ENCODE measurements around the gene HOXC11. TPM values are rescaled to one million over a fixed set of nuclear protein-coding genes. Genes with fewer than 3 reads are reported as not detected.
A peak's percentile ranks its signal among the peaks of the same experiment; 100 is the strongest.

Gene HOXC11
- total RNA-seq, 1 experiment from 2014 or later, result 1.0 TPM

GRCh38 chr12:53984901-53985691 lies 12.2 kb downstream of the HOXC11 start, which contains the start of gene HOXC10:
Gene HOXC10 (plus strand): TSS chr12:53985146. CDS start chr12:53985260, 114 bp downstream.
- peak; percentile 92 for DNase-seq (ENCODE audit: low spot score)

DNA sequence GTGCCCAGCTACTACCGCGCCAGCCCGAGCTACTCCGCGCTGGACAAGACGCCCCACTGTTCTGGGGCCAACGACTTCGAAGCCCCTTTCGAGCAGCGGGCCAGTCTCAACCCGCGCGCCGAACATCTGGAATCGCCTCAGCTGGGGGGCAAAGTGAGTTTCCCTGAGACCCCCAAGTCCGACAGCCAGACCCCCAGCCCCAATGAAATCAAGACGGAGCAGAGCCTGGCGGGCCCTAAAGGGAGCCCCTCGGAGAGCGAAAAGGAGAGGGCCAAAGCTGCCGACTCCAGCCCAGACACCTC lies 12.7 kb downstream of the HOXC11 start:
- no peak for DNase-seq (ENCODE audit: low spot score)

DNA sequence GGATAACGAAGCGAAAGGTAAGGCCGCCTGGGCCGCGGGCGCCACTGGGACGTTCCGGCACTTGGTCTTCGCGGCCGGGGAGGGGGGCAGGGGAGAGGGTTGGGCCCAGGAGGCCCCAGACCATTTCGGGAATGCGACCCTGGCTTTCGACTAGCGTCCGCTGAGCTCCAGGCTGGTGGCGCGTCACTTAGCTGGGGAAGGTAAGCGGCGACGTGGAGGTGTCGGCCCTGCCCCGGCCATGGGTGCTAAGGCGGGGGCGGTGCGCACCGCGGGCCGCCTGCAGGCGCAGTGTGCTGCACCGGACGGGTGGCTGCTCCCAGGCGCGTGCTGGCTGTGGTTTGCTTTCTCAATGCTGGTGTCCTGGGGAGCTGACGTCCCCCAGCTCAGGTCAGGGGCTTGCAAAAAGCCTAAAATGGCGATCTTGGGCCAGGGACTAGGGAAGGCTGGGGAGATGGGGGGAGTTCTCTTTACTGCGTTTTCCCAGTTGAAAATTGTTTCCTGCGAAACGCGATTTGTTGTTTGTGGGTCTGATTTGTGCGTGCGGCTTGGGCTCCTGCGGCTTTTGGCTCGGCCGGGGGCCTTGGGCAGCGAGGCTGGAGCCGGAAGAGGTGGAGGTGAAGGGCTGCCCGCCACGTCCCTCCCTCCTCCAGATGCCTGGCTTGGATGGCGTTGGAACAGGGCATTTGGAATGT lies 13.2 kb downstream of the HOXC11 start:
- no peak for DNase-seq (ENCODE audit: low spot score)

DNA sequence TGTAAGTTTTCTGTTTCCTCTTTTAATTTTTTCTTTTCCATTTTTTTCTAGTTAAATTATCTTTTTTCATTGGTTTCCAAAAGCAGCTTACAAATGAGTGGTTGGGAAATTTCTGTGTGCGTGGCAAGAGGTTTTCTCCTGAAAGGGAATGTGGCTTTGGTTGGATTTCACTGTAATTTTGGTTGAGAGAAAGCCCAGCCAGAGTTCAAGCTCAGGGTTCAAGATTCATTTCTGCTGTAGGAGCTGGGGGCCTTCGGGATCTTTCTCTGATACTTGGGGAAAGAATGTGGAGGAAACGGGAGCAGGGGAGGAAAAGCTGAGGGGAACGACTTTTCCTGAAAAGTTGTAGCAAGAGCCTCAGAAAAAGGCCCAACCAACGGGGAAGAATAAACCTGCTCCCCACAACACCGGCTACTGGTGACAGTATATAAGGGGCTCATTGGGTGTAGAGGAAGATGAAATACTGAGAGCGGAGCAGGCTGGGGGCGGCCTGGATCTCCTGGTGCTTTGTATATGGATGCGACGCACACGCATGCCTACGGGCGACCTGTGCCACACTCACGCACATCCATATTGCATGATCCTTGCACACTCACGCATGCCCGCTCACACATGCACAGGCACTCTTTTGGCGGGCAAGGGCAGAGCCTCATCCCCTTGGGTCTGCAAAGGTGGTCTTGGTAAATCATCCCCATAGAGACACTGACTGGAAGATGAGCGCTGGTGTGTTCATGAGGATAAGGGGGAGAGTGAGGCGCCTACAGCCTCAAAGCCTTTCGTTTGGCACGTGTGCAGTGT lies 14.0 kb downstream of the HOXC11 start:
- DNase-seq (ENCODE audit: low spot score), result no peak

GRCh38 chr12:53987787-53988230 lies 14.9 kb downstream of the HOXC11 start:
- DNase-seq (ENCODE audit: low spot score), result no peak

GRCh38 chr12:53988541-53989226 lies 15.8 kb downstream of the HOXC11 start:
- no peak for DNase-seq (ENCODE audit: low spot score)

GRCh38 chr12:53989227-53990113 lies 16.5 kb downstream of the HOXC11 start:
- no peak for DNase-seq (ENCODE audit: low spot score)

DNA sequence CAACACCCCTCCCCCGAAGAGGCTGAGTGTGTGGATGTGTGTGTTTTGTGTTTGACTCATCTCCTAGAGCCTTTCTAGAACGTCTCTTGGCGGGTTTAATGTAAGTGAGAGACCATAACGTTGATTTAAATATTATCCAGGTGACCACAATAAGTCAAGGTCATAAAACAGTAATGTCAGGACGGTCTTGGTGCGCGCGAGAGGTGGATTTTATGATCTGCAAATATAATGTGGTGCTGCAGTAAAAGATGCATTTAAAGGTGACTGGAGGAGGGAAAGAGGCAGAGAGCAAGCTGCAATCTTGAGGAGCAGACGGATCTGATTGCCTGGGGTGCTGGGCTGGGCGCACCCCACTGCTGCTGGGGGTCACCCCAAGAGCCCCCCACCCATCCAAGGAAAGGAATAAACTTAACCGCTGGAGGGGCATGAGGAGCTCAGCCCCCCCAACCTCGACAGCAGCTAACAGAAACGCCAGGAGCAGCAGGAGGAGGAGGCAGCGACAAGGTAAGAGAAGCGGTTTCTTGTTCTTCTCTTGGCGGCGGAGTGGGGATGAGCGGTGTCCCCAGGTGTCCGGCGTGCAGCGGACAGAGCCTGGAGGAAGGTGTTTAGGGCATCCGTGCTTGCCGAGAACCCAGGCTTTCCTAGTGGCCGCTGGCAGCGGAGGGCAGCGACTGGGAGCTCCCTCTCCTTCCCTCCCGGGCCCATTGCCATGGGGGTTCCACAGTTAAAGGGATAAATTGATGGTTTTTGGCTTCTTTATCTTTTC lies 17.6 kb downstream of the HOXC11 start:
- no peak for DNase-seq (ENCODE audit: low spot score)

DNA sequence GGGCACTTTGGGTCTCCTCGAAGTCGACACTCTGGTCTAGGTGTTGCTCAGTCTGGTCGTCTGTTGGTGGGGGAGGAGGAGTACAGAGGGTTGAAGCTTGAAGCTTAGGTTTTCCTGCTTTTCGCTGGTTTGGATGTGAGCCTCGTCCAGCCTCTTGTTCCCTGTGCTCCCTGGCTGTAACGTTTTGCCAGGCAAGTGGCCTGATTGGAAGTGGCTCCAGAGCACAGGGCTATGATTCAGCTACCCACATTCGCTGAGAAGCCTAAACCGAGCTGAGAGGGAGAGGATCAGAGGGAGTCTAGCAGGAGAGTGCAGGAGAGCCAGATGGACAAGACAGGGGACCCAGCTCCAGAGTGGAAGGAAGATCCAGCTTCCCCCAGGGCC lies 18.1 kb downstream of the HOXC11 start:
- no peak for DNase-seq (ENCODE audit: low spot score)

DNA sequence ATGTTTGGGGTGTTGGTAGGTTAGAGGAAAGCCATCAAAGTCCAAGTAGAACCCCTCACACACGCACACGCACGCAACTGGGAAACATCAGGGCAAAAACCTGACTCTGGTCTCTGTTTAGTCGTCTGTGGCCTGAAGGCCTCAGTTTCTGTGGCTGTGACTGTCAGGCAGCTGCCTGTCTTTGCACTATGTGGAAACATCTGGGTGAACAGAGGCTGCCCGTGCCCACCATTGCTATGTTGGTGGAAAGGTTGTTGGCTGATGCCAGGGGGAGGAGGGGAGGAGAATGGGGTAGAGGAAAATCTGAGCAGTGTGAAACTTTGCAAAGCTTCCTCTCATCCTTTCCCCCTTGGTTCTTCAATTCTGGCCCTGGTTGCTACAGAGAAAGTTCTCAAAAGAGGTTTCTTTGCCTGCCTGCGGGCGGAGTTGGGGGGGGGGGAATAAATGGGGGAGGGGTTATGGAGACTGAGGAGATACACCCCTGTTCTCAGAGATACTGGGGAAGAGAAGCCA lies 19.5 kb downstream of the HOXC11 start:
- DNase-seq (ENCODE audit: low spot score), result no peak

DNA sequence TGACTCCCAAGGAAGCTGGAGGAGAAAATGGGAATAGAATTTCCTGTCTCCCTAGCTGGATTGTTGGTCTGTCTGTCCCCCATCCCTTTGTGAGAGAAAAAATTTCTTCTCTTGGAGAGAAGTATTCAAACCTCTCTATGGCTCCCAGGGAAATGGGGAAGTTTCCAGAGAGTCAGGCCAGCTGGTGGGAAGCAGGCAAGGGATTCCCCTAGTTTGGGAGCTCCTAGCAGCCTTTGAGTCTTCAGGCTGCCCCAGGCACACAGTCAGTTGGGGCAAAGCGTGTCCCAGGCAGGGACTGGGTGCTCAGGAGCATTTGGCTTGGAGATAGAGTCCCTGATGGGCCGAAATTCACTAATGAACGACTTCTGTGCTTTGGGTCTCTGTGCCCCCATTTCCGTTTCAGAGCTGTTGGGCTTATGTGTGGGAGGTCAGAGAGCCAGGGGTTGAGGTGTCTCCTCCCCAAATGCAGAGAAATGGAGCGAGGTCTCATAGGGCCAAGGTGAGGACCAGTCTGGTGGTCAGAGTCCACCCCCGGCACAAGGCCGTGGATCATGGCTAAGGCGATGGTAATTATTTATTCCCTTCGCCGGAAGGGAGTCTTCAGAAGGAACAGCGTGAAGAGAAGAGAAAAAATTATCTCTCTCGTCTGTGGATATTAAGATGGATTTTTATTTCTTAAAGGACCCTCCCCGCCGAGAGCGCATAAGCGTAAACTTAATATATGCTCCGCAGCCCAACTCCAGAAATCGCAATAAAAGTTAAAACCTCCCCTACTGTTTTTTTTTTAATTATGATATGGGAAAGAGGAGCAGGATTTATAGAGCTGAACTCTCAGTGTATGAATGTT lies 20.5 kb downstream of the HOXC11 start:
- no peak for DNase-seq (ENCODE audit: low spot score)

GRCh38 chr12:53994009-53994263 lies 21.0 kb downstream of the HOXC11 start:
- no peak for DNase-seq (ENCODE audit: low spot score)

GRCh38 chr12:53994264-53995001 lies 21.5 kb downstream of the HOXC11 start:
- DNase-seq (ENCODE audit: low spot score), result no peak

DNA sequence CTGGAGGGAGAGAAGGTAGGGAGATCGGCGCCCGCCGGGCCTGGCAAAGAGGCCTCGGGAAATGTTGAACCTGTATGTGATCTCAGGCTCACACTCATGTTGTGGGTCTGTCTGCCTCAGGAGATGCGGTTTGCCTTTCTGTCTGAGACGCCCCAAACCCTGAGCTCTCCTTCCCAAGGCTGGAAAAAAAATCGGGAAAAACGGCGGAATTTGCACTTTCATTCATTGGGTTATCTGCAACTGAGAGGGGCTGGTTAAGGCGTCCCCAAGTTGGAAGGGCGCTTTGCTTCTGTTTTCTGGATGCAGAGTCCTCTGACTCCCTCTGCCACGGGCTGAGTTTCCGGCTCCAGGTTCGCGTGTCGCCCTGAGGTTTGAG lies 22.1 kb downstream of the HOXC11 start:
- DNase-seq (ENCODE audit: low spot score), result no peak

DNA sequence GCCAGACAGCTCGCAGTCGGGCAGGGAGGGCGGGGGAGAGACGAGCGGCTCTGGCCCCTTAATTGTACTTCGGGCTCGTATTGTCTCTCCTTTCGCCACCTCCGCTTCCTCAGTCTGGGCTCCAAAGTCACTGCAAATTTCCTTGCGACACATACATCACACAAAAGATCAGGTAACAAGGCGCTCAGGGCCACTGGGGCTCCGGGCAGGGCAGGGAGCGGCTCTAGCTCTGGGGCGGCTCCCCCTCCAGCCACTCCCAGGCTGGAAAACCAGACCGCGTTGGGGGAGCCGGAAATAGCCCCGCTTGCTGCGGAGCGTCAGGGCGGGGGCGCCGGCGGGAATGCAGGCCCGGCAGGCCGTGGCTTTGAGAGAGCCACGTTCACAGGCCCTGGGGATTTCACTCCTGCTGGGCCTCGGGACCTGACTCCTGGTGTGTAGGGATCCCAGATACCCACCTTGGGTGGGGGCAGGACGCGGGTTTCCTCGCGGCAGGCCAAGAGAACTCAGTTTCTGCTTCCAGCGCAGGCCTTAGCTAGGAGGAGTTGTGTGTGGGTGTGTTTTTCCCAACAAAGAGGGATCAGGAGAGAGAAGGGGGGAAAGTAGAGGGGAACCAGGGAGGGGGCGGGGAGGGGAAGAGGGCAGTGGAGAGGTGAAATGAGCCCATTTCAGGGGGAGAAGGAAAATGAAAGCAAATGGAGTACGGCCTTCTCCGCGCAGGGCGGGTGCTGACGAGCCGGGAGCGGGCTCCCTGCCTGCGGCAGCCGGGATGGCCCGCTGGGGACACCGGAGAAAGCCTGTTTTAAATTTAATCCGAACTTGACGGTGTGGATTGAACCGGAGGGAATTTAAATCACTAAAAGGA lies 22.7 kb downstream of the HOXC11 start:
- DNase-seq (ENCODE audit: low spot score), result no peak

DNA sequence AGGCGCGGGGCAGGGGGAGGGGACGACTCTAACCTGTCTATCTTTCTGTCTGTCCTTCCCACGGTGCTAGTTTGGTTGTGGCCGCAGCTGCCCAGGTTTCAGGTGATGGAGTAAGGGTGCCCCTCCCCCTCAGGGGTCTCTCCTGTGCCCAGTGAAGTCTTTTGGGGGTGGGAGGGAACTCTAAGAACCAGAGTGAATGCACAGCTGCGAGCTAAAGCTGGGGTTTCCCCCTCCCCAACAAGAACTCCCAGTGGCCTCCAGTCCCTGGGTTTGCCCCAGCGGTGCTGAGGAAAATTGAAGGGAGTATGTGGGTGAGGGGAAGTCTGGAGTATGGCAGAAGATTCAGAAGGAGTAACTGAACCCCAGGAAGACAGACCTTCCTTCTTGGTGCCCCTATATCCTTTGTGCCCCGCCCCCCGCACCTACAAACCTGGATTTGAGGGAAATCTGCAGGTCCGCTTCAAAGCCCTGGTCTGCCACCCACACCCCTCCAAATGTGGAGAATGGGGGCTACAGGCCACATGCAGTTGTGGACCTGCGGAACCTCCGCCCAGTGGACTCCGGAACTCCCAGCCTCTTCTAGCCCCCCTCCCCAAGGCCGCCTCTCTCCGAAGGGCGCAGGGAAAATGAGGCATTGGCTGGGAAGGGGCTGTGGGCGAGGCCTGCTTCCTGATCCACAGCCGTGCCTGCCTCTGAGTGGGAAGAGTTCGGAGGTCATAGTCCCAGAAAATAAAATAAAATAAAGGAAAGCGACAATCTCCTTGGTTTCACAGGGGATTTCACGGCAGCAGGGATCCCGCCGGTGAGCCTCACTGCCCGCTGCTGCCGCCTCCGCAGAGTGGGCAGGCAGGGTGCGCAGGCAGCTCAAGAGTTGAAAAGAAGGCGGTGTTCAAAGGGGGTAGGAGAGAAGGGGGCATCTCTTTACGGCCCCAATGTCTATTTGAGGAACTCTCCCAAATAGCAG lies 23.6 kb downstream of the HOXC11 start:
- no peak for DNase-seq (ENCODE audit: low spot score)
